ENCODE data around the gene STRN.

GRCh38 chr2:36912695-36913094, 53.6 kb downstream of the STRN start:
- TF ChIP-seq, protein P1, sequence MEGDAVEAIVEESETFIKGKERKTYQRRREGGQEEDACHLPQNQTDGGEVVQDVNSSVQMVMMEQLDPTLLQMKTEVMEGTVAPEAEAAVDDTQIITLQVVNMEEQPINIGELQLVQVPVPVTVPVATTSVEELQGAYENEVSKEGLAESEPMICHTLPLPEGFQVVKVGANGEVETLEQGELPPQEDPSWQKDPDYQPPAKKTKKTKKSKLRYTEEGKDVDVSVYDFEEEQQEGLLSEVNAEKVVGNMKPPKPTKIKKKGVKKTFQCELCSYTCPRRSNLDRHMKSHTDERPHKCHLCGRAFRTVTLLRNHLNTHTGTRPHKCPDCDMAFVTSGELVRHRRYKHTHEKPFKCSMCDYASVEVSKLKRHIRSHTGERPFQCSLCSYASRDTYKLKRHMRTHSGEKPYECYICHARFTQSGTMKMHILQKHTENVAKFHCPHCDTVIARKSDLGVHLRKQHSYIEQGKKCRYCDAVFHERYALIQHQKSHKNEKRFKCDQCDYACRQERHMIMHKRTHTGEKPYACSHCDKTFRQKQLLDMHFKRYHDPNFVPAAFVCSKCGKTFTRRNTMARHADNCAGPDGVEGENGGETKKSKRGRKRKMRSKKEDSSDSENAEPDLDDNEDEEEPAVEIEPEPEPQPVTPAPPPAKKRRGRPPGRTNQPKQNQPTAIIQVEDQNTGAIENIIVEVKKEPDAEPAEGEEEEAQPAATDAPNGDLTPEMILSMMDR (IDR thresholded peaks at IDR 0.05; ENCODE audit: insufficient read depth, low read length): no peak
- TF ChIP-seq, protein P2, sequence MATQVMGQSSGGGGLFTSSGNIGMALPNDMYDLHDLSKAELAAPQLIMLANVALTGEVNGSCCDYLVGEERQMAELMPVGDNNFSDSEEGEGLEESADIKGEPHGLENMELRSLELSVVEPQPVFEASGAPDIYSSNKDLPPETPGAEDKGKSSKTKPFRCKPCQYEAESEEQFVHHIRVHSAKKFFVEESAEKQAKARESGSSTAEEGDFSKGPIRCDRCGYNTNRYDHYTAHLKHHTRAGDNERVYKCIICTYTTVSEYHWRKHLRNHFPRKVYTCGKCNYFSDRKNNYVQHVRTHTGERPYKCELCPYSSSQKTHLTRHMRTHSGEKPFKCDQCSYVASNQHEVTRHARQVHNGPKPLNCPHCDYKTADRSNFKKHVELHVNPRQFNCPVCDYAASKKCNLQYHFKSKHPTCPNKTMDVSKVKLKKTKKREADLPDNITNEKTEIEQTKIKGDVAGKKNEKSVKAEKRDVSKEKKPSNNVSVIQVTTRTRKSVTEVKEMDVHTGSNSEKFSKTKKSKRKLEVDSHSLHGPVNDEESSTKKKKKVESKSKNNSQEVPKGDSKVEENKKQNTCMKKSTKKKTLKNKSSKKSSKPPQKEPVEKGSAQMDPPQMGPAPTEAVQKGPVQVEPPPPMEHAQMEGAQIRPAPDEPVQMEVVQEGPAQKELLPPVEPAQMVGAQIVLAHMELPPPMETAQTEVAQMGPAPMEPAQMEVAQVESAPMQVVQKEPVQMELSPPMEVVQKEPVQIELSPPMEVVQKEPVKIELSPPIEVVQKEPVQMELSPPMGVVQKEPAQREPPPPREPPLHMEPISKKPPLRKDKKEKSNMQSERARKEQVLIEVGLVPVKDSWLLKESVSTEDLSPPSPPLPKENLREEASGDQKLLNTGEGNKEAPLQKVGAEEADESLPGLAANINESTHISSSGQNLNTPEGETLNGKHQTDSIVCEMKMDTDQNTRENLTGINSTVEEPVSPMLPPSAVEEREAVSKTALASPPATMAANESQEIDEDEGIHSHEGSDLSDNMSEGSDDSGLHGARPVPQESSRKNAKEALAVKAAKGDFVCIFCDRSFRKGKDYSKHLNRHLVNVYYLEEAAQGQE (IDR thresholded peaks at IDR 0.05; ENCODE audit: insufficient replicate concordance, low read depth): no peak
- no peak for TF ChIP-seq POLR2AphosphoS5 (IDR thresholded peaks at IDR 0.05; ENCODE audit: low read depth)
- no peak for TF ChIP-seq GABPA (IDR thresholded peaks at IDR 0.05; ENCODE audit: low read depth)
- no peak for TF ChIP-seq SPI1 (IDR thresholded peaks at IDR 0.05; ENCODE audit: borderline replicate concordance, low read depth)

Data from HL-60 (cell line).